Vagina (tissue), 2 donors: ENCODE measurements around the gene SENP5. TPM values are rescaled to one million over a fixed set of nuclear protein-coding genes. Genes with fewer than 3 reads are reported as not detected.

Experiments
- DNase-seq, 2 donors: peaks; one replicate each; pipeline ENCODE4 v3.0.0-alpha.2; 2017; ENCODE audit errors: extremely low spot score in 2 of 2
- H3K27ac ChIP-seq: fragments of 200-600 bp; sonication (generic); one replicate; pipeline ENCODE4 v1.5.1; 2019
- H3K27me3 ChIP-seq: fragments of 200-600 bp; sonication (generic); one replicate; pipeline ENCODE4 v1.5.1; 2019
- H3K36me3 ChIP-seq, 2 donors: fragments of 200-600 bp; sonication (generic); one replicate each; pipeline ENCODE4 v1.5.1; 2017 to 2019
- H3K4me1 ChIP-seq: fragments of 200-600 bp; sonication (generic); one replicate; pipeline ENCODE4 v1.5.1; 2019
- H3K4me3 ChIP-seq, 2 donors: fragments of 200-600 bp; sonication (generic); 1 replicate in 1 of 2; 2 replicates in 1 of 2; pipeline ENCODE4 v1.5.1; 2016 to 2019
- H3K9me3 ChIP-seq: fragments of 200-600 bp; sonication (generic); one replicate; pipeline ENCODE4 v1.5.1; 2019
- CTCF ChIP-seq, 3 experiments: fragments of 450-650 bp in 2 of 3; fragments of 200-600 bp in 1 of 3; sonication (generic) in 1 of 3; IDR thresholded peaks; one replicate each; pipeline ENCODE4 v1.5.1; 2017 to 2019; ENCODE audit warnings: antibody characterized with exemption in 3 of 3, mild to moderate bottlenecking in 2 of 3, moderate library complexity in 2 of 3
- POLR2A ChIP-seq, 2 donors: fragments of 450-650 bp; IDR thresholded peaks; one replicate each; pipeline ENCODE4 v1.6.1; 2017; ENCODE audit warnings: antibody characterized with exemption in 2 of 2, mild to moderate bottlenecking in 2 of 2, moderate library complexity in 2 of 2
- POLR2AphosphoS5 ChIP-seq, 2 donors: sonication (generic); formaldehyde crosslinking; IDR thresholded peaks; one replicate each; pipeline ENCODE4 v1.9.0; 2017; ENCODE audit warnings: antibody characterized with exemption in 2 of 2, mild to moderate bottlenecking in 2 of 2, low read depth in 1 of 2; ENCODE audit not compliant: insufficient read depth in 1 of 2
- intact Hi-C: fragments of 100-400 bp; cut with DNase I; formaldehyde crosslinking; loops from one replicate; pipeline ENCODE4 v1.15.1; 2023
- total RNA-seq: library from RNA; depleted of rRNA; stranded (reverse); fragments of >200 nt; gene quantifications from one replicate; pipeline ENCODE4 v1.2.3, GENCODE V29; 2016

SENP5 gene
- total RNA-seq, 1 donor from 2014 or later: 50.6 TPM

DNA sequence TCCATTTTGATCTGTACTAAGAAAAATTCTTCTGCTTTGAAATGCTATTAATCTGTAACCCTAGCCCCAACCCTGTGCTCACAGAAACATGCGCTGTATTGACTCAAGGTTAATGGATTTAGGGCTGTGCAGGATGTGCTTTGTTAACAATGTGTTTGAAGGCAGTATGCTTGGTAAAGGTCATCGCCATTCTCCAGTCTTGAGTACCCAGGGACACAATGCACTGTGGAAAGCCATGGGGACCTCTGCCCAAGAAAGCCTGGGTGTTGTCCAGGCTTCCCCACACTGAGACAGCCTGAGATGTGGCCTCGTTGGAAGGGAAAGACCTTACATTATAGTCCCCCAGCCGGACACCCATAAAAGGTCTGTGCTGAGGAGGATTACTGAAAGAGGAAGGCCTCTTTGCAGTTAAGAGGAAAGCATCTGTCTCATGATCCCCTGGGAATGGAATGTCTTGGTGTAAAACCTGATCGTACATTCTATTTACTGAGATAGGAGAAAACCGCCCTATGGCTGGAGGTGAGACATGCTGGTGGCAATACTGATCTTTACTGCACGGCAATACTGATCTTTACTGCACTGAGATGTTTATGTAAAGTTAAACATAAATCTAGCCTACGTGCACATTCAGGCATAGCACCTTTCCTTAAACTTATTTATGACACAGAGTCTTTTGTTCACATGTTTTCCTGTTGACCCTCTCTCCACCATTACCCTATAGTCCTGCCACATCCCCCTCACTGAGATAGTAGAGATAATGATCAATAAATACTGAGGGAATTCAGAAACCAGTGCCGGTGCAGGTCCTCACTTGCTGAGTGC, 94.6 kb downstream of the SENP5 start:
- H3K27ac ChIP-seq: no peak overlapping the region
- no peaks in the 10 kb centered on the region for H3K36me3 ChIP-seq
- TF ChIP-seq POLR2AphosphoS5 (IDR thresholded peaks at IDR 0.05; ENCODE audit: insufficient read depth in 1 of 2, low read depth in 1 of 2): no peak
- TF ChIP-seq CTCF (IDR thresholded peaks at IDR 0.05): no peak
- no peak for TF ChIP-seq POLR2A (IDR thresholded peaks at IDR 0.05)
- intact Hi-C loops: loop anchor here (10.0 kb wide), 1 partner anchor 128 kb away; no protein-coding TSS in a partner anchor
- no peak overlapping the region for H3K4me3 ChIP-seq
- H3K27me3 ChIP-seq: no peaks in the 10 kb centered on the region
- no peaks in the 10 kb centered on the region for H3K9me3 ChIP-seq
- H3K4me1 ChIP-seq: peaks cover 7% of the 10 kb centered on the region
- no peak for DNase-seq

- H3K9me3 ChIP-seq: no peaks in the 10 kb centered on the region
Observed at GRCh38 chr3:196962930-196963630, 95.4 kb downstream of the SENP5 start.

GRCh38 chr3:196963631-196963953, 95.9 kb downstream of the SENP5 start:
- Histone ChIP-seq H3K27me3 (no peaks in the 10 kb centered on the region), H3K36me3 (no peaks in the 10 kb centered on the region), H3K9me3 (no peaks in the 10 kb centered on the region), H3K4me3 (no peak overlapping the region), H3K27ac (no peak overlapping the region), H3K4me1 (peaks cover 17% of the 10 kb centered on the region)
- DNase-seq: no peak
- no peak for TF ChIP-seq CTCF (IDR thresholded peaks at IDR 0.05)
- TF ChIP-seq POLR2A (IDR thresholded peaks at IDR 0.05): no peak
- TF ChIP-seq POLR2AphosphoS5 (IDR thresholded peaks at IDR 0.05; ENCODE audit: insufficient read depth in 1 of 2, low read depth in 1 of 2): no peak
- intact Hi-C loops: loop anchor here (10.0 kb wide), 1 partner anchor 129 kb away; no protein-coding TSS in a partner anchor

More at GRCh38 chr3:196962930-196963630, 95.4 kb downstream of the SENP5 start:
- H3K36me3 ChIP-seq: no peaks in the 10 kb centered on the region
- TF ChIP-seq POLR2A (IDR thresholded peaks at IDR 0.05) (no peak), CTCF (IDR thresholded peaks at IDR 0.05) (no peak), POLR2AphosphoS5 (IDR thresholded peaks at IDR 0.05; ENCODE audit: insufficient read depth in 1 of 2, low read depth in 1 of 2) (no peak)
- H3K4me1 ChIP-seq: peaks cover 14% of the 10 kb centered on the region
- no peaks in the 10 kb centered on the region for H3K27me3 ChIP-seq
- no peak overlapping the region for H3K4me3 ChIP-seq
- intact Hi-C loops: loop anchor here (10.0 kb wide), 1 partner anchor 128 kb away; no protein-coding TSS in a partner anchor
- no peak overlapping the region for H3K27ac ChIP-seq
- DNase-seq: no peak

DNA sequence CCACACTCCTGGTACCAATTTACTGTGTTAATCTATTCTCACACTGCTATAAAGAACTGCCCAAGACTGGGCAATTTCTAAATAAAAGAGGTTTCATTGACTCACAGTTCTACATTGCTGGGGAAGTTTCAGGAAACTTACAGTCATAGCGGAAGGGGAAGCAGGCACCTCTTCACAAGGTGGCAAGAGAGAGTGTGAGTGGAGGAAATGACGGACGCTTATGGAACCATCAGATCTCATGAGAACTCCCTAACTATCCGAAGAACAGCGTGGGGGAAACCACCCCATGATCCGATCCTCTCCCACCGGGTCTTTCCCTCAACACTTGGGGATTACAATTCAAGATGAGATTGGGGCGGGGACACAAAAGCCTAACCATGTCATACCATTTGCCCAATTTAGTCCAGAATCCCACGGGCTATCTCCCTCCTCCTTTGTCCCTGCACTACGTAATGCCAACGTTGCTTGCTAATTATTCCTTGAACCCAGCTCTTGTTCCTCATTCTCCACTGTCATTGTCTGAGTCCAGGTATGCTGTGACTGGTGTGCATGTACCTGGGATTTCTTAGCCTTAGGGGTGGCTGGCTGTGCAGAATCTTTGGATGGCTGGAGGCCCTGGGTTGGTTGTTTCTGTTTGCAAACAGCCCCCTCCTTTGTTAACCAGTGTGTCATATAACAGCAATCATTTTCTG, 97.5 kb downstream of the SENP5 start:
- no peaks in the 10 kb centered on the region for H3K27me3 ChIP-seq
- TF ChIP-seq POLR2AphosphoS5 (IDR thresholded peaks at IDR 0.05; ENCODE audit: insufficient read depth in 1 of 2, low read depth in 1 of 2): no peak
- no peak for TF ChIP-seq CTCF (IDR thresholded peaks at IDR 0.05)
- H3K4me3 ChIP-seq: no peak overlapping the region
- H3K4me1 ChIP-seq: peaks cover 17% of the 10 kb centered on the region
- no peak for DNase-seq
- no peaks in the 10 kb centered on the region for H3K36me3 ChIP-seq
- no peak overlapping the region for H3K27ac ChIP-seq
- intact Hi-C loops: loop anchor here (10.0 kb wide), 1 partner anchor 130 kb away; no protein-coding TSS in a partner anchor
- H3K9me3 ChIP-seq: no peaks in the 10 kb centered on the region
